Ishikawa (cell line): ENCODE results near the gene SSTR3.

Experiments used
- CEBPB ChIP-seq: IDR thresholded peaks from 2 replicates; pipeline ENCODE4 v1.6.1; 2012
- CREB1 ChIP-seq: IDR thresholded peaks from 2 replicates; pipeline ENCODE4 v1.6.1; 2012; ENCODE audit warnings: low read depth
- EGR1 ChIP-seq: IDR thresholded peaks from 2 replicates; pipeline ENCODE4 v1.6.1; 2012
- EP300 ChIP-seq: IDR thresholded peaks from 2 replicates; pipeline ENCODE4 v1.6.1; 2012; ENCODE audit warnings: borderline replicate concordance
- FOXM1 ChIP-seq: IDR thresholded peaks from 2 replicates; pipeline ENCODE4 v1.6.1; 2012; ENCODE audit warnings: low read depth, borderline replicate concordance
- MAX ChIP-seq: IDR thresholded peaks from 2 replicates; pipeline ENCODE4 v1.6.1; 2012
- NFIC ChIP-seq: IDR thresholded peaks from 2 replicates; pipeline ENCODE4 v1.6.1; 2012
- RAD21 ChIP-seq: IDR thresholded peaks from 2 replicates; pipeline ENCODE4 v1.6.1; 2012; ENCODE audit warnings: low read depth
- TAF1 ChIP-seq: IDR thresholded peaks from 2 replicates; pipeline ENCODE4 v1.6.1; 2012; ENCODE audit warnings: low read depth, mild to moderate bottlenecking
- TCF12 ChIP-seq: IDR thresholded peaks from 2 replicates; pipeline ENCODE4 v1.6.1; 2012; ENCODE audit warnings: low read depth
- TEAD4 ChIP-seq: IDR thresholded peaks from 2 replicates; pipeline ENCODE4 v1.6.1; 2012
- YY1 ChIP-seq: IDR thresholded peaks from 2 replicates; pipeline ENCODE4 v1.6.1; 2012; ENCODE audit warnings: low read depth
- ZBTB7A ChIP-seq: IDR thresholded peaks from 2 replicates; pipeline ENCODE4 v1.6.1; 2012; ENCODE audit warnings: low read depth
- TF ChIP-seq, protein P1 (sequence below): IDR thresholded peaks from 2 replicates; pipeline ENCODE4 v1.6.1; 2012; ENCODE audit warnings: low read depth, mild to moderate bottlenecking
- TF ChIP-seq, protein P2 (sequence below): IDR thresholded peaks from 2 replicates; pipeline ENCODE4 v1.6.1; 2012

Gene SSTR3

DNA sequence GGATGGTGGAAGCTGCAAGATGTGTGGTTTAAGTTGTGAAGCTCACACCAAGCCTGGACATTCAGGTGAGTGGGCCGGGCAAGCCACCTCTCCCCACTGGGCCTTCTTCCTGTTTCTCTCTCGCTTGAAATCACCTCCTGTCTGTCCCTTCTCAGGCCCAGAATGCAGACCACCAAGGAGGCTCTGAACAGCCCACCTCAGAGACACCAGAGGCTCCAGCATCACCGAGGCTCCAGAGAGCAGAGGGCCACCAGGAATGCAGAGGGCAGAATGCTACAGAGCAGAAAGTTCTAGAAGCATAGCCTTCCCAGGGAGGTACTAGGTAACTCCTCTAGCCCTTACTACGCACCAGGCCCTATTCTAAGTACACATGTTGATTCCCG, 47.8 kb downstream of the SSTR3 start:
- no peak for TF ChIP-seq YY1
- no peak for TF ChIP-seq EP300
- TF ChIP-seq NFIC: no peak
- TF ChIP-seq RAD21: no peak
- TF ChIP-seq EGR1: no peak

GRCh38 chr22:37163575-37164504, 48.4 kb downstream of the SSTR3 start:
- no peak for TF ChIP-seq FOXM1

- TF ChIP-seq EP300 (no peak), ZBTB7A (no peak), RAD21 (no peak), MAX (no peak), NFIC (no peak), FOXM1 (no peak), TEAD4 (no peak), CREB1 (no peak), CEBPB (no peak), TCF12 (no peak), YY1 (no peak), EGR1 (no peak), TAF1 (no peak)
- TF ChIP-seq, protein P1, sequence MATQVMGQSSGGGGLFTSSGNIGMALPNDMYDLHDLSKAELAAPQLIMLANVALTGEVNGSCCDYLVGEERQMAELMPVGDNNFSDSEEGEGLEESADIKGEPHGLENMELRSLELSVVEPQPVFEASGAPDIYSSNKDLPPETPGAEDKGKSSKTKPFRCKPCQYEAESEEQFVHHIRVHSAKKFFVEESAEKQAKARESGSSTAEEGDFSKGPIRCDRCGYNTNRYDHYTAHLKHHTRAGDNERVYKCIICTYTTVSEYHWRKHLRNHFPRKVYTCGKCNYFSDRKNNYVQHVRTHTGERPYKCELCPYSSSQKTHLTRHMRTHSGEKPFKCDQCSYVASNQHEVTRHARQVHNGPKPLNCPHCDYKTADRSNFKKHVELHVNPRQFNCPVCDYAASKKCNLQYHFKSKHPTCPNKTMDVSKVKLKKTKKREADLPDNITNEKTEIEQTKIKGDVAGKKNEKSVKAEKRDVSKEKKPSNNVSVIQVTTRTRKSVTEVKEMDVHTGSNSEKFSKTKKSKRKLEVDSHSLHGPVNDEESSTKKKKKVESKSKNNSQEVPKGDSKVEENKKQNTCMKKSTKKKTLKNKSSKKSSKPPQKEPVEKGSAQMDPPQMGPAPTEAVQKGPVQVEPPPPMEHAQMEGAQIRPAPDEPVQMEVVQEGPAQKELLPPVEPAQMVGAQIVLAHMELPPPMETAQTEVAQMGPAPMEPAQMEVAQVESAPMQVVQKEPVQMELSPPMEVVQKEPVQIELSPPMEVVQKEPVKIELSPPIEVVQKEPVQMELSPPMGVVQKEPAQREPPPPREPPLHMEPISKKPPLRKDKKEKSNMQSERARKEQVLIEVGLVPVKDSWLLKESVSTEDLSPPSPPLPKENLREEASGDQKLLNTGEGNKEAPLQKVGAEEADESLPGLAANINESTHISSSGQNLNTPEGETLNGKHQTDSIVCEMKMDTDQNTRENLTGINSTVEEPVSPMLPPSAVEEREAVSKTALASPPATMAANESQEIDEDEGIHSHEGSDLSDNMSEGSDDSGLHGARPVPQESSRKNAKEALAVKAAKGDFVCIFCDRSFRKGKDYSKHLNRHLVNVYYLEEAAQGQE: no peak
- TF ChIP-seq, protein P2, sequence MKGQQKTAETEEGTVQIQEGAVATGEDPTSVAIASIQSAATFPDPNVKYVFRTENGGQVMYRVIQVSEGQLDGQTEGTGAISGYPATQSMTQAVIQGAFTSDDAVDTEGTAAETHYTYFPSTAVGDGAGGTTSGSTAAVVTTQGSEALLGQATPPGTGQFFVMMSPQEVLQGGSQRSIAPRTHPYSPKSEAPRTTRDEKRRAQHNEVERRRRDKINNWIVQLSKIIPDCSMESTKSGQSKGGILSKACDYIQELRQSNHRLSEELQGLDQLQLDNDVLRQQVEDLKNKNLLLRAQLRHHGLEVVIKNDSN: no peak
These were observed 49.2 kb downstream of the SSTR3 start for GRCh38 chr22:37163096-37163489.

DNA sequence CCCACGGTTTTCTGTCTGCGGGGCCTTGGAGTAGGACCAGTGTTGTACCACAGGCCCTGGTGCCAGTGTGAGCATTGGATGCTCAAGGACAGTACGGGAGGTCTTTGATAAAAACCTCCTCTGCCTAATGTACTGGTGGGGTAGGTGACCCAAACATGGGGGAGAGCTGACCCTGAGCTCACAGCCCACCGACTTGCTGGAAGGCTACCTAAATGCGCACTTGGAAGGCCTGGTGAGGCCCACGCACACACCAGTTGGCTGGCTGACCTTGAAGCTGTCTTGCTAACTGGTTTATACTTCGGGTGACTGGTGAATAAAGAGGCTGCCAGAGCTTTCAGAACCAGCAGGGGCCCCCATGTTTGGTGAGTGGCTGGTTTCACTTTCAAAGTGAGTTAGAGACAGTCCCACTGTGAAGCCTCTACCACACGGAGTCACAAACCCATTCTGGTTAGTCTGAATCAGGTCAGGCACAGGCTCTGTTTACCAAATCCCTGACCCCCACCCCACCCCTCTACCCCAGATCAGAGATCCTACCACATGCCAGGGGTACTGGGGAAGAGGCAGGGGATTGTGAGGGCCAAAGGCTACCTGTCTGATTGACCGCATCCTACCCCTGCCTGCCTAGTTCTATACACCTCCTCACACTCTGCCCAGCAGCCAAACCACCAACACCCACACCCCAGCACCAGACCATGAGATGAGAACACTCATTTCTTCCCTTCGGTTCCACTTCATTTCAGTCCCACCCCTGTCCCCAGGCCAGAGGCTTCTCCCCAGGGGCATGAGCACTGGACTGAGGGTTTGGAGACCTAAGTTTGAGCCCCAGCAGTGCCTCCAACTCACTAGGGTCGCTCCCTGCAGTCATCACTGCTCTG, 49.8 kb downstream of the SSTR3 start:
- no peak for TF ChIP-seq NFIC

DNA sequence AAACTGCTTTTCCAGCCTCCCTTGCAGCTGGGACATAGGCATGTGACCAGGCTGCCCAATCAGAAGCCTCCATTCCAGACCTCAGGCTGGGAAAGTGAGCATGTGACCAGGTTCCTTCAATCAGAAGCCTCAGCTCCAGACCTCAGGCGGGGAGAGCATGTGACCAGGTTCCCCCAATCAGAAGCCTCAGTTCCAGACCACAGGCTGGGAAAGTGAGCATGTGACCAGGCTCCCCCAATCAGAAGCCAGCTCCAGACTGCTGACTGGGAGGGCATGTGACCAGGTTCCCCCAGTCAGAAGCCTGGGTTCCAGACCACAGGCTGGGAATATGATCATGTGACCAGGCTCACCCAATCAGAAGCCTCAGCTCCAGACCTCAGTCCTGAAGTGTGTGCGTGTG, 50.8 kb downstream of the SSTR3 start:
- no peak for TF ChIP-seq MAX
- TF ChIP-seq, protein P2: peak; percentile 84

DNA sequence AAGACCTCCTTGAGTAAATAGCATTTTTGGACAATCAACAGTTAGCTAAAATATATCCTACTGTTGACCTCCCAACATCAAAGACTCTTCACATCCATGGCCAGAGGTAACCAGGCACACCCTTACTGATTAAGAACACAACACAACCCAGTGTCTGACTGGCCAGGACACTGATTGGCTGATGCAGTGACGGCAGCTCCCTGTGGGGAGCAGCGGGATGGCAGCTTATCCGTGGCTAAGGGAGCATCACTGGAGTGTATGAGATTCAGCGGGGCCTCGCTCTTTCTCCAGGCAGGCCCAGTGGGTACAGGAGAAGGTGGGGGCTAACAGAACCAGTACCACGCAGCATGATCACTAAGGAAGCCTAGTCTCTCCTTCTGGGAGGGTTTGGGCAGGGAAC, 52.2 kb downstream of the SSTR3 start:
- no peak for TF ChIP-seq CEBPB

DNA sequence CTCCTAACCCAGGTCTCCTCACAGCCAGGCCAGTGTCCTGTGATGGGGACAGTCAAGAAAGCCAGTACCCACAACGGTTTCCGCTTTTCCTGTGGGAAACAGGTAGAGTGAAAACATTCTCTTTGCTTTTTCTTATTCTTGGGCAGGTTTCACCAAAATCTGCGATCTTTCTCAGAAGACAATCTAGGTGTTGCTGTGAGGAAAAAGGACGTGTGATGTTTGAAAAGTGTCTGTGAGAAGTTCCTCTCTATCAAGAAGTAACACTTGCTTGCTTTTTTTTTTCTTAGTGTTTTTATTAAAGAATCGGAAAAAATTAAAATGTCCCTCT, 53.4 kb downstream of the SSTR3 start:
- no peak for TF ChIP-seq CEBPB
- TF ChIP-seq ZBTB7A: no peak
- TF ChIP-seq, protein P2: no peak
- TF ChIP-seq CREB1: no peak
- no peak for TF ChIP-seq TCF12
- no peak for TF ChIP-seq FOXM1
- TF ChIP-seq MAX: no peak
- no peak for TF ChIP-seq RAD21
- TF ChIP-seq TAF1: no peak
- TF ChIP-seq NFIC: no peak
- no peak for TF ChIP-seq TEAD4
- TF ChIP-seq, protein P1: no peak
- no peak for TF ChIP-seq YY1
- TF ChIP-seq EP300: no peak
